Suprapubic skin (tissue), 4 donors: ENCODE measurements around the gene TDRD3. TPM values are rescaled to one million over a fixed set of nuclear protein-coding genes. Genes with fewer than 3 reads are reported as not detected.
A peak's percentile ranks its signal among the peaks of the same experiment; 100 is the strongest.

ENCODE experiments used
- DNase-seq, 2 donors: peaks; one replicate each; pipeline ENCODE4 v3.0.0-alpha.2; 2019; ENCODE audit warnings: low spot score in 2 of 2
- H3K27ac ChIP-seq: fragments of 200-600 bp; sonication (generic); one replicate; pipeline ENCODE4 v1.5.1; 2019
- H3K27me3 ChIP-seq: fragments of 200-600 bp; sonication (generic); one replicate; pipeline ENCODE4 v1.5.1; 2019
- H3K36me3 ChIP-seq: fragments of 200-600 bp; sonication (generic); one replicate; pipeline ENCODE4 v1.5.1; 2019
- H3K4me1 ChIP-seq: fragments of 200-600 bp; sonication (generic); one replicate; pipeline ENCODE4 v1.5.1; 2019
- H3K4me3 ChIP-seq: fragments of 200-600 bp; sonication (generic); one replicate; pipeline ENCODE4 v1.5.1; 2019; ENCODE audit warnings: mild to moderate bottlenecking
- H3K9me3 ChIP-seq: fragments of 200-600 bp; sonication (generic); one replicate; pipeline ENCODE4 v1.5.1; 2019
- CTCF ChIP-seq, 2 donors: fragments of 200-600 bp in 1 of 2; fragments of 450-650 bp in 1 of 2; sonication (generic) in 1 of 2; IDR thresholded peaks; one replicate each; pipeline ENCODE4 v1.5.1; 2016 to 2019; ENCODE audit warnings: antibody characterized with exemption in 2 of 2, mild to moderate bottlenecking in 1 of 2, moderate library complexity in 1 of 2
- EP300 ChIP-seq: sonication (generic); formaldehyde crosslinking; IDR thresholded peaks from one replicate; pipeline ENCODE4 v1.6.1; 2017; ENCODE audit warnings: antibody characterized with exemption
- POLR2A ChIP-seq, 2 donors: fragments of 450-650 bp; IDR thresholded peaks; one replicate each; pipeline ENCODE4 v1.6.1; 2017; ENCODE audit warnings: antibody characterized with exemption in 2 of 2, mild to moderate bottlenecking in 2 of 2, moderate library complexity in 2 of 2
- POLR2AphosphoS5 ChIP-seq, 3 donors: sonication (generic); formaldehyde crosslinking; IDR thresholded peaks; one replicate each; pipeline ENCODE4 v1.6.1; 2017; ENCODE audit warnings: antibody characterized with exemption in 3 of 3
- WGBS: methylation state at CpG from one replicate; pipeline ENCODE4 v1.1.5; 2018; 5-methylcytosine and 5-hydroxymethylcytosine counted together
- total RNA-seq, 4 donors: library from RNA; depleted of rRNA; stranded (reverse); fragments of >200 nt; gene quantifications; one replicate each; pipeline ENCODE4 v1.1.0, GENCODE V29; 2016

The TDRD3 gene
- total RNA-seq, 4 donors from 2014 or later: 17.6 to 42.6 (median 21.7) TPM

GRCh38 chr13:60604058-60604457 is 207.0 kb downstream of the TDRD3 start:
- WGBS: 92% methylated on average over 6 of the region's 6 CpGs
- no peak overlapping the region for H3K27ac ChIP-seq
- H3K4me1 ChIP-seq: no peaks in the 10 kb centered on the region
- H3K4me3 ChIP-seq: no peak overlapping the region
- H3K27me3 ChIP-seq: no peaks in the 10 kb centered on the region
- H3K36me3 ChIP-seq: no peaks in the 10 kb centered on the region
- no peaks in the 10 kb centered on the region for H3K9me3 ChIP-seq
- TF ChIP-seq EP300 (no peak), POLR2A (IDR thresholded peaks at IDR 0.05) (no peak), POLR2AphosphoS5 (IDR thresholded peaks at IDR 0.05) (no peak), CTCF (IDR thresholded peaks at IDR 0.05) (no peak)
- no peak for DNase-seq

- Histone ChIP-seq H3K27ac (no peak overlapping the region), H3K36me3 (no peaks in the 10 kb centered on the region), H3K9me3 (no peaks in the 10 kb centered on the region), H3K4me1 (no peaks in the 10 kb centered on the region), H3K27me3 (no peaks in the 10 kb centered on the region), H3K4me3 (no peak overlapping the region)
- no peak for DNase-seq
- TF ChIP-seq POLR2AphosphoS5 (IDR thresholded peaks at IDR 0.05): no peak
- 61% methylated on average over 4 of the region's 4 CpGs for WGBS
These were observed 211.9 kb downstream of the TDRD3 start for GRCh38 chr13:60608954-60609353.

- DNase-seq: no peak
- Histone ChIP-seq H3K9me3 (no peaks in the 10 kb centered on the region), H3K4me3 (no peak overlapping the region), H3K36me3 (no peaks in the 10 kb centered on the region), H3K27ac (no peak overlapping the region), H3K4me1 (no peaks in the 10 kb centered on the region), H3K27me3 (no peaks in the 10 kb centered on the region)
- WGBS: 66% methylated on average over 2 of the region's 2 CpGs
- TF ChIP-seq EP300 (no peak), POLR2AphosphoS5 (IDR thresholded peaks at IDR 0.05) (no peak), CTCF (IDR thresholded peaks at IDR 0.05) (no peak), POLR2A (IDR thresholded peaks at IDR 0.05) (no peak)
These were observed 214.5 kb downstream of the TDRD3 start for GRCh38 chr13:60611523-60611922.

GRCh38 chr13:60612593-60612992 is 215.6 kb downstream of the TDRD3 start:
- H3K27me3 ChIP-seq: no peaks in the 10 kb centered on the region
- no peak for DNase-seq
- no peak overlapping the region for H3K4me3 ChIP-seq
- no peaks in the 10 kb centered on the region for H3K4me1 ChIP-seq
- no peaks in the 10 kb centered on the region for H3K36me3 ChIP-seq
- H3K9me3 ChIP-seq: no peaks in the 10 kb centered on the region
- TF ChIP-seq EP300 (no peak), POLR2A (IDR thresholded peaks at IDR 0.05) (no peak), POLR2AphosphoS5 (IDR thresholded peaks at IDR 0.05) (no peak), CTCF (IDR thresholded peaks at IDR 0.05) (no peak)
- 59% methylated on average over 3 of the region's 3 CpGs for WGBS
- H3K27ac ChIP-seq: no peak overlapping the region

- WGBS: 100% methylated on average over 1 of the region's 1 CpG
- no peak overlapping the region for H3K27ac ChIP-seq
- no peaks in the 10 kb centered on the region for H3K36me3 ChIP-seq
- DNase-seq: no peak
- TF ChIP-seq POLR2AphosphoS5 (IDR thresholded peaks at IDR 0.05): no peak
- no peaks in the 10 kb centered on the region for H3K27me3 ChIP-seq
- no peaks in the 10 kb centered on the region for H3K9me3 ChIP-seq
- H3K4me3 ChIP-seq: no peak overlapping the region
- H3K4me1 ChIP-seq: no peaks in the 10 kb centered on the region
These were observed 216.1 kb downstream of the TDRD3 start for GRCh38 chr13:60613080-60613479.

GRCh38 chr13:60617991-60618733 is 221.1 kb downstream of the TDRD3 start:
- Histone ChIP-seq H3K4me1 (no peaks in the 10 kb centered on the region), H3K36me3 (no peaks in the 10 kb centered on the region), H3K27me3 (no peaks in the 10 kb centered on the region), H3K4me3 (no peak overlapping the region), H3K27ac (no peak overlapping the region), H3K9me3 (no peaks in the 10 kb centered on the region)
- 70% methylated on average over 4 of the region's 4 CpGs for WGBS
- DNase-seq: no peak
- no peak for TF ChIP-seq POLR2A (IDR thresholded peaks at IDR 0.05)
- peak in 1 of 2 donors; percentile 11 for TF ChIP-seq CTCF (IDR thresholded peaks at IDR 0.05)
- TF ChIP-seq POLR2AphosphoS5 (IDR thresholded peaks at IDR 0.05): no peak
